RWPE1 (cell line): ENCODE measurements around the gene ERG28.
"Not testable (repeated sequence)": the region's sequence is repeated elsewhere in the genome, so short reads cannot be mapped to it uniquely, and the experiment has no call there.

Source experiments
- CTCF ChIA-PET: fragments of 350-600 bp; sonication (Branson Sonifier 250); formaldehyde crosslinking; extraction: SDS; loops from one replicate; lab custom pipeline; 2021; lab: Yijun Ruan, JAX
- POLR2A ChIA-PET: fragments of 400-600 bp; formaldehyde crosslinking; extraction: SDS; loops from one replicate; lab custom pipeline; 2020; ENCODE audit warnings: antibody characterized with exemption; ENCODE audit not compliant: low non-redundant PET; lab: Yijun Ruan, JAX
- DNase-seq: peaks from one replicate; pipeline ENCODE4 v3.0.0; 2012; ENCODE audit warnings: low spot score
- H3K27ac ChIP-seq: fragments of 450-650 bp; 2 replicates; pipeline ENCODE4 v1.5.1; 2017
- CTCF ChIP-seq: fragments of 450-650 bp; conservative IDR thresholded peaks from 2 replicates; pipeline ENCODE4 v1.5.1; 2017; ENCODE audit warnings: low read depth, mild to moderate bottlenecking

ERG28 gene

GRCh38 chr14:75702122-75702521, 41.4 kb upstream of the ERG28 start:
- no peak for DNase-seq
- H3K27ac ChIP-seq: no peak overlapping the region
- no peak for TF ChIP-seq CTCF
- ChIA-PET POLR2A (no interaction called here), CTCF (interaction anchor here (0.5 to 1.3 kb wide), 3 partner anchors 9 to 305 kb away, joined by 3 to 4 read pairs (median 3); no protein-coding TSS in a partner anchor)

DNA sequence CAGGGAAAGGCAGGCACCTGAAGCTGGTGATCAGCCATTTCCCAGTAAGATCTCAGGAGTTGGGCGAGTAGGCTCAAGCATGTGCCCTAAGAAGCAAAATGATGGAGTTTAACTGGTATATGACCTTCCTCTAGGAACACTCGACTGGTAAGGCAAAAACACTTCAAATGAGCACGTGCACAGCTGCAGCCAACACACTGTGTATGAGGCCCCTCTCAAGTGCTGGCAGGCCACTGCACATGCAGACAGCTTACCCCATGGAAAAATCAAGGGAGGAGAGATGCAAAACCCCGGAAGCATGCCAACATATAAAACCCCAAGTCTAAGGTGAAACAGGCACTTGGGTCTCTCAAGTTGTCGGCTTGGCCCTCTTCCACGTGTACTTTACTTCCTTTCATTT, 39.6 kb upstream of the ERG28 start:
- H3K27ac ChIP-seq: no peak overlapping the region
- DNase-seq: no peak
- CTCF ChIA-PET: interaction anchor here (1.1 kb wide), 1 partner anchor 9 kb away, joined by 4 read pairs; no protein-coding TSS in a partner anchor
- POLR2A ChIA-PET: no interaction called here
- TF ChIP-seq CTCF: no peak

GRCh38 chr14:75699331-75699730, 38.7 kb upstream of the ERG28 start:
- CTCF ChIA-PET: no interaction called here
- TF ChIP-seq CTCF: no peak
- no peak for DNase-seq
- no peak overlapping the region for H3K27ac ChIP-seq
- POLR2A ChIA-PET: no interaction called here

GRCh38 chr14:75697918-75698317, 37.2 kb upstream of the ERG28 start:
- ChIA-PET POLR2A (no interaction called here), CTCF (interaction anchor here (0.5 to 1.1 kb wide), 2 partner anchors 11 to 148 kb away, joined by 4 to 5 read pairs; no protein-coding TSS in a partner anchor)
- no peak for TF ChIP-seq CTCF
- DNase-seq: no peak
- no peak overlapping the region for H3K27ac ChIP-seq

GRCh38 chr14:75697386-75697785, 36.7 kb upstream of the ERG28 start:
- POLR2A ChIA-PET: no interaction called here
- H3K27ac ChIP-seq: no peak overlapping the region
- no peak for TF ChIP-seq CTCF
- CTCF ChIA-PET: interaction anchor here (1.1 kb wide), 1 partner anchor 11 kb away, joined by 5 read pairs; no protein-coding TSS in a partner anchor
- no peak for DNase-seq

DNA sequence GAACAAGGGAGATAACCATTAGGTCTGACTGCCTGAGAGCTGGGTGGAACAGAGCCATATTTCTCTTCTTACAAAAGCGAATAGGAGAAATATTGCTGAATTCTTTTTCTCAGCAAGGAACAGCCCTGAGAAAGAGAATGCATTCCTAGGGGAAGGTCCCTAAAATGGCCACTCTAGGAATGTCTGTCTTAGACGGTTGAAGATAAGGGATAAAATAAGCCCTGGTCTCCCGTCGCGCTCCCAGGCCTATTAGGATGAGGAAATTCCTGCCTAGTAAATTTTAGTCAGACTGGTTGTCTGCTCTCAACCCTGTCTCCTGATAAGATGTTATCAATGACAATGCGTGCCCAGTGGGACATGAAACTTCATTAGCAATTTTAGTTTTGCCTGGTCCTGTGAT, 34.3 kb upstream of the ERG28 start:
- POLR2A ChIA-PET, H3K27ac ChIP-seq, DNase-seq, CTCF ChIA-PET: not testable (repeated sequence)

GRCh38 chr14:75690010-75690409, 29.3 kb upstream of the ERG28 start:
- H3K27ac ChIP-seq: no peak overlapping the region
- CTCF ChIA-PET: no interaction called here
- no peak for TF ChIP-seq CTCF
- POLR2A ChIA-PET: no interaction called here
- no peak for DNase-seq
